ENCODE results near the gene TSHZ2. TPM values are rescaled to one million over a fixed set of nuclear protein-coding genes. Genes with fewer than 3 reads are reported as not detected.
"Not testable (repeated sequence)": the region's sequence is repeated elsewhere in the genome, so short reads cannot be mapped to it uniquely, and the experiment has no call there.

Gene TSHZ2
- total RNA-seq, 2 donors from 2014 or later, result 3.3 to 6.2 TPM

GRCh38 chr20:53019464-53019863 is 47.3 kb downstream of the TSHZ2 start:
- H3K9me3 ChIP-seq, result no peaks in the 10 kb centered on the region
- H3K4me1 ChIP-seq, result no peaks in the 10 kb centered on the region
- no peak overlapping the region for H3K27ac ChIP-seq
- no peaks in the 10 kb centered on the region for H3K27me3 ChIP-seq
- H3K4me3 ChIP-seq, result no peak overlapping the region
- TF ChIP-seq CTCF (IDR thresholded peaks at IDR 0.05), result no peak
- DNase-seq (ENCODE audit: low spot score), result no peak
- H3K36me3 ChIP-seq, result no peaks in the 10 kb centered on the region

GRCh38 chr20:53020376-53020775 is 48.2 kb downstream of the TSHZ2 start:
- no peaks in the 10 kb centered on the region for H3K4me1 ChIP-seq
- H3K9me3 ChIP-seq, result no peaks in the 10 kb centered on the region
- no peak for TF ChIP-seq CTCF (IDR thresholded peaks at IDR 0.05)
- no peaks in the 10 kb centered on the region for H3K27me3 ChIP-seq
- no peak overlapping the region for H3K27ac ChIP-seq
- no peak overlapping the region for H3K4me3 ChIP-seq
- DNase-seq (ENCODE audit: low spot score), result no peak
- no peaks in the 10 kb centered on the region for H3K36me3 ChIP-seq

GRCh38 chr20:53020834-53021233 is 48.7 kb downstream of the TSHZ2 start:
- Histone ChIP-seq H3K27ac (no peak overlapping the region), H3K9me3 (no peaks in the 10 kb centered on the region), H3K4me1 (no peaks in the 10 kb centered on the region), H3K36me3 (no peaks in the 10 kb centered on the region), H3K4me3 (no peak overlapping the region), H3K27me3 (no peaks in the 10 kb centered on the region)
- TF ChIP-seq CTCF (IDR thresholded peaks at IDR 0.05), result no peak
- no peak for DNase-seq (ENCODE audit: low spot score)

- Histone ChIP-seq H3K27me3 (no peaks in the 10 kb centered on the region), H3K36me3 (no peaks in the 10 kb centered on the region), H3K4me1 (no peaks in the 10 kb centered on the region), H3K4me3 (no peak overlapping the region), H3K9me3 (no peaks in the 10 kb centered on the region), H3K27ac (no peak overlapping the region)
- DNase-seq (ENCODE audit: low spot score), result no peak
- no peak for TF ChIP-seq CTCF (IDR thresholded peaks at IDR 0.05)
Measured at GRCh38 chr20:53021934-53022333, 49.8 kb downstream of the TSHZ2 start.

GRCh38 chr20:53023732-53024520 is 51.8 kb downstream of the TSHZ2 start:
- no peaks in the 10 kb centered on the region for H3K27me3 ChIP-seq
- no peak for TF ChIP-seq CTCF (IDR thresholded peaks at IDR 0.05)
- no peak overlapping the region for H3K27ac ChIP-seq
- H3K4me3 ChIP-seq, result no peak overlapping the region
- DNase-seq (ENCODE audit: low spot score), result no peak
- no peaks in the 10 kb centered on the region for H3K4me1 ChIP-seq
- no peaks in the 10 kb centered on the region for H3K9me3 ChIP-seq
- H3K36me3 ChIP-seq, result no peaks in the 10 kb centered on the region

GRCh38 chr20:53024653-53025052 is 52.5 kb downstream of the TSHZ2 start:
- H3K27me3 ChIP-seq; H3K4me1 ChIP-seq; H3K4me3 ChIP-seq; H3K36me3 ChIP-seq; H3K27ac ChIP-seq; DNase-seq (ENCODE audit: low spot score); H3K9me3 ChIP-seq: not testable (repeated sequence)
